ENCODE results near the gene LRRC49.
"Not testable (repeated sequence)": the region's sequence is repeated elsewhere in the genome, so short reads cannot be mapped to it uniquely, and the experiment has no call there.

LRRC49 gene

DNA sequence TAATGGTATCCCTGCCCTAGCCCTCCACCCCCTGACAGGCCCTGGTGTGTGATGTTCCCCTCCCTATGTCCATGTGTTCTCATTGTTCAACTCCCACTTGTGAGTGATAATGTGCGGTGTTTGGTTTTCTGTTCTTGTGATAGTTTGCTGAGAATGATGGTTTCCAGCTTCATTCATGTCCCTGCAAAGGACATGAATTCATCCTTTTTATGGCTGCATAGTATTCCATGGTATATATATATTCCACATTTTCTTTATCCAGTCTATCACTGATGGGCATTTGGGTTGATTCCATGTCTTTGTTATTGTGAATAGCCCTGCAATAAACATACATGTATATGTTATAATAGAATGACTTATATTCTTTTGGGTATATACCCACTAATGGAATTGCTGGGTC is 142.9 kb downstream of the LRRC49 start:
- H3K9me3 Mint-ChIP-seq; H3K36me3 Mint-ChIP-seq (ENCODE audit: insufficient read depth); ATAC-seq (replicated peaks; ENCODE audit: extremely low read depth, poor library complexity, severe bottlenecking); H3K4me1 Mint-ChIP-seq; H3K4me3 Mint-ChIP-seq; DNase-seq (ENCODE audit: low spot score in 2 of 2); H3K27ac Mint-ChIP-seq (ENCODE audit: low read depth): not testable (repeated sequence)
- peaks cover 74% of the 10 kb centered on the region for H3K27me3 Mint-ChIP-seq

DNA sequence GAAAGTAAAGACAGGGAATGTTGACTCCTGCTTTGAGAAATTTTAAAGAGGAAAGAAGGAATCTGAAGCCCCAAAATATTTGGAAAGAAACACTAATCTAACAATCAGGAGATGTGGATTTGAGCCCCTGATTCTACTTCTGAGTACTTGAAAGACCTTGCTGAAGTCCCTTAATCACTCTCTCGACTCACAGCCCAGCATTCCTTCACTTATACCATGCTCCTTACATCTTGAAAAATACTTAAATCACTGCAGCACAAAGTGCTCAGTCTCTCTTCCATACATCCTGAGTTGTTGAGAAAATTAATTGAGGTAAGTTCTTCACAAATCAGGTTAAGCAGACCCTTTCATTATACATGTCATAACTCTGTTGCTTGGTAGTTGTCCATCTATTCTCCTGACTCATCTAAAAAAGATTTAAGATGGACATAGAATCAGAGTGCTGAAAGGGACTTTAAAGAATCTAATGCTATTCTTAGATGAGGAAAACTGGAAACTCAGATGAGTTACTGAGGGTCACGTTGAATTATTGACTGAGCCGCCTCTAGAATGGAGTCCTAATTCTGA is 149.8 kb downstream of the LRRC49 start:
- ATAC-seq (replicated peaks; ENCODE audit: extremely low read depth, poor library complexity, severe bottlenecking) (no peak), DNase-seq (ENCODE audit: low spot score in 2 of 2) (no peak)
- no peaks in the 10 kb centered on the region for H3K4me1 Mint-ChIP-seq
- no peak overlapping the region for H3K4me3 Mint-ChIP-seq
- no peak overlapping the region for H3K27ac Mint-ChIP-seq (ENCODE audit: low read depth)
- H3K27me3 Mint-ChIP-seq: peaks cover 41% of the 10 kb centered on the region
- H3K9me3 Mint-ChIP-seq: no peaks in the 10 kb centered on the region
- H3K36me3 Mint-ChIP-seq (ENCODE audit: insufficient read depth): no peaks in the 10 kb centered on the region

DNA sequence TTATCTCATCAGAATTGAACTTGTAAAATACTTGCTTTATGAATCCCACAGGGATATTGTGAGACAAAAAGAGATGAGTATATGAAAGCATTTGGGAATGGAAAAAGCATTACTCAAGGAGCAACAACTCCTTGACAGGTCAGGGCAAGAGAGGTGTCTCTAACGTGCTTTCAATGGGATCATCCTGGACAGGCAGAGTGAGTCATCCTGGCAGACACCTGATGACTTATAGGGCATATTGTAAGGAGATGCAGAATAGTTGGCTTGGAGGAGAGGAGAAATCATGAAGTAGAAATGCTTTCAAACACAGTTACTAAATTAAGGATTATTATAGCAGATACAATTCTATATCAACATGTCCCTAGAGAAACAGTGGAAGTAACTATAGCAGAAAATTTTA is 150.7 kb downstream of the LRRC49 start:
- no peak overlapping the region for H3K4me3 Mint-ChIP-seq
- H3K36me3 Mint-ChIP-seq (ENCODE audit: insufficient read depth): no peaks in the 10 kb centered on the region
- no peaks in the 10 kb centered on the region for H3K9me3 Mint-ChIP-seq
- peaks cover 35% of the 10 kb centered on the region for H3K27me3 Mint-ChIP-seq
- no peak overlapping the region for H3K27ac Mint-ChIP-seq (ENCODE audit: low read depth)
- DNase-seq (ENCODE audit: low spot score in 2 of 2) (no peak), ATAC-seq (replicated peaks; ENCODE audit: extremely low read depth, poor library complexity, severe bottlenecking) (no peak)
- no peaks in the 10 kb centered on the region for H3K4me1 Mint-ChIP-seq

DNA sequence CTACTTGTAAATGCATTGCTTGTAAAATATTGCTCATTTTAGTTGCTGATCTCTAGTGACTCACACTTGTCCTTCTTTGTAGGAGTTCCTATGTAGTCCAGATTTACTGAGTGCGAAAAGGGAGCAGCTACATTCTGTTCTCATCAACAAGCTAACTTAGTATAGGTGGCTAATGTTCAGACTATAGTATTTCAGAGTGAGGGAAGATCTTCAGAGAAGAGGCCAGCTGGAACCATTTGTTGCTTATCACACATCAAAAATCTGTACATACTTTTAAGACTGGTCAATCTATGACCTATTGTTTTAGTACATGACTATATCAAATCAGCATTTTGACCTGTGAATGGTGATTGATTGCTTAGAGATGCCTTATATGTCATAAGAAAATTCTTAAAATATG is 151.4 kb downstream of the LRRC49 start:
- no peak for ATAC-seq (replicated peaks; ENCODE audit: extremely low read depth, poor library complexity, severe bottlenecking)
- H3K36me3 Mint-ChIP-seq (ENCODE audit: insufficient read depth): no peaks in the 10 kb centered on the region
- no peak overlapping the region for H3K4me3 Mint-ChIP-seq
- H3K27ac Mint-ChIP-seq (ENCODE audit: low read depth): no peak overlapping the region
- peaks cover 35% of the 10 kb centered on the region for H3K27me3 Mint-ChIP-seq
- no peaks in the 10 kb centered on the region for H3K9me3 Mint-ChIP-seq
- DNase-seq (ENCODE audit: low spot score in 2 of 2): no peak
- no peaks in the 10 kb centered on the region for H3K4me1 Mint-ChIP-seq

DNA sequence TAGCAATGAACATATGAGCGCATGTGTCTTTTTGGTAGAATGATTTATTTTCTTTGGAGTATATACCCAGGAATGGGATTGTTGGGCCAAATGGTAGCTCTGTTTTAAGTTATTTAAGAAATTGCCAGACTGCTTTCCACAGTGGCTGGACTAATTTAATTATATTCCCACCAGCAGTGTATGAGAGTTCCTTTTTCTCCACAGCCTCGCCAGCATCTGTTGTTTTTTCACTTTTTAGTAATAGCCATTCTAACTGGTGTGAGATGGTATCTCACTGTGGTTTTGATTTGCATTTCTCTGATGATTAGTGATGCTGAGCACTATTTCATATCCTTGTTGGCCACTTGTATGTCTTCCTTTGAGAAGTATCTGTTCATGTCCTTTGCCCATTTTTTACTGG is 153.5 kb downstream of the LRRC49 start:
- not testable (repeated sequence) for H3K27ac Mint-ChIP-seq (ENCODE audit: low read depth); DNase-seq (ENCODE audit: low spot score in 2 of 2); ATAC-seq (replicated peaks; ENCODE audit: extremely low read depth, poor library complexity, severe bottlenecking); H3K4me3 Mint-ChIP-seq; H3K4me1 Mint-ChIP-seq; H3K36me3 Mint-ChIP-seq (ENCODE audit: insufficient read depth); H3K9me3 Mint-ChIP-seq
- H3K27me3 Mint-ChIP-seq: peaks cover 34% of the 10 kb centered on the region

DNA sequence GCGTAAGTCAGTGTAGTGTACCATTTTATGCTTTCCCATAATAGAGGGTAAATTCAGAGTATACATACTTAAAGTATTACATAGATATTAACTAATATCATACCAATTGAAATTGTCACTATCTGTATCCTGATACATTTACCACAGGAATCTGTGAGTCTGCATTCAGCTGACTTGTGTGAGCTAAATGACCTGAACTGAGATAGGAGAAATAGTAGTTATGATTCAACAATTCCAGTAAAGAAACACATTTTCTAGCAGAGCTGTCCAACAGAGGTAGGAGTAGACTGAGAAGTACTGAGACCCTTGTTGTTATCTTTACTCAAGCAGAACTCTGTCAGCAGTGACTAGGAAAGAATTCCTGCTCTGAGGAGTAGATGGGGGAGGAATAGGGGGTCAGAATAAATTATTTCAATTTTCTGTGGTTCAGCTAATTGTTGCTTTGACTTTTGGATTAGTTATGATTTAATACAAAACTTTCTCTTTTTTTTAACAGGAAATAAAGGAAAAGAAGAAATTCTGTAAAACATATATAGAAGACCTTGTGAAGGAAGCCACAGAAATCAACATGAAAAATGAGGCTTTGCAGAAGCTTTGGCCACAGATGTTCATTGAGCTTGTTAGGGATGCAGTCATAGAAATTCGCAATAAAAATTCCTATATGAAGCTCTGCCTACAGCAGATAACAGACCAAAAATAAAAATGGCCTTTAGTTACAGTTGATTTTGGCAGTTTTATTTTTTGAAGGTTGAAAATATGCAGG is 156.5 kb downstream of the LRRC49 start:
- no peaks in the 10 kb centered on the region for H3K9me3 Mint-ChIP-seq
- H3K4me3 Mint-ChIP-seq: no peak overlapping the region
- DNase-seq (ENCODE audit: low spot score in 2 of 2) (no peak), ATAC-seq (replicated peaks; ENCODE audit: extremely low read depth, poor library complexity, severe bottlenecking) (no peak)
- peaks cover 55% of the 10 kb centered on the region for H3K27me3 Mint-ChIP-seq
- H3K36me3 Mint-ChIP-seq (ENCODE audit: insufficient read depth): no peaks in the 10 kb centered on the region
- H3K4me1 Mint-ChIP-seq: no peaks in the 10 kb centered on the region
- H3K27ac Mint-ChIP-seq (ENCODE audit: low read depth): no peak overlapping the region

DNA sequence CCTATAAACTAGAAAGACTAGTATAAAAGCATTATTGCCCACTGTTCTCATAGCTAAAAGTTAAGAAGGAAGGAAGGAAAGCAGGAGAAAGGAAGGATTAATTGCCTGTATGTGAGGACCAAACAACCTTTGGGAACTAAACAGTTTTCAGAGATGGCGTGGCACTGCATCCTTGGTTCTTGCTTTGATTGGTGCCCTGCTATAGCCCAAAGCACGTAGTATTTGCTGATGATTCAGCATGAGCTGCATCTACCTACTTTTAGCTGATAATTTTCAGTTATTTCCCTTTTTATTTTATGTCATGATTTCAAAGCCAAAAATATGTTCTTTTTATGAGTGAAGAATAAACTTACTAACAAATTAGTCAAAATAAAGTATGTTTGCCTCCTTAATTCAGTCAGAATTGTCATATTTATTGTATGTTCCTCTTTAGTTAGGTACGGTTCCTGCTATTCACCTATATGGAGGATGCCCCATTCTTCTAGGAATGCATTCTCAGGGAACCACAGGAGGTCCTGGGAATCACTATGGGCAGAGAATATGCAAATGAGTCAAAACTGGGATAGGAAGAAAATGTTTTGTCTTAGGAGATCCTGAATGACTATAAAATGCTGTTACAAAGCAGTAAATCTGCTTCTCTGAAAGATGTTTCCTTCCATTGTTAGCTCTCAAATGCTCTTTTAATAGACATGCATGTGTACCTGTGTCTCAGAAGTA is 157.2 kb downstream of the LRRC49 start:
- H3K27me3 Mint-ChIP-seq: peaks cover 63% of the 10 kb centered on the region
- no peaks in the 10 kb centered on the region for H3K36me3 Mint-ChIP-seq (ENCODE audit: insufficient read depth)
- H3K27ac Mint-ChIP-seq (ENCODE audit: low read depth): no peak overlapping the region
- ATAC-seq (replicated peaks; ENCODE audit: extremely low read depth, poor library complexity, severe bottlenecking): no peak
- no peak overlapping the region for H3K4me3 Mint-ChIP-seq
- H3K4me1 Mint-ChIP-seq: no peaks in the 10 kb centered on the region
- DNase-seq (ENCODE audit: low spot score in 2 of 2): no peak
- no peaks in the 10 kb centered on the region for H3K9me3 Mint-ChIP-seq

DNA sequence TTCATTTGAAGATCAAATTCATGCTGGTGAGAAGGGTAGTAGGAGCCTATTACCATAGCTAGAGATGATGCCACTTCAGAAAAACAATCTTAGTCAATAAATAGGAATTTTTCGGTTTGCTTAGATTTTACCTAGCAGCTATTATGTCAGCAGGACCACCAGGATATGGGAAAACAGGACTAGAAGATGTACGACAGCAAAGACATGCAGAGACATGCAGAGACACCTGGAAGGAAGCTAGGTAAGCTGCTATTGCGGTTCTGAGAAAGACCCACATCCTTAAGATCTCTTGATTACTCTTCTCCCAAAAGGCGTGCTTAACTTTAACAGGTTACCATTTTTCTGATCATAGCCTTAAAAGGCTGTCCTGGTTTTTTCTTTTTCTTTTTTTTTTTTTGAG is 157.8 kb downstream of the LRRC49 start:
- H3K4me1 Mint-ChIP-seq: no peaks in the 10 kb centered on the region
- ATAC-seq (replicated peaks; ENCODE audit: extremely low read depth, poor library complexity, severe bottlenecking) (no peak), DNase-seq (ENCODE audit: low spot score in 2 of 2) (no peak)
- H3K27ac Mint-ChIP-seq (ENCODE audit: low read depth): no peak overlapping the region
- H3K9me3 Mint-ChIP-seq: no peaks in the 10 kb centered on the region
- peaks cover 66% of the 10 kb centered on the region for H3K27me3 Mint-ChIP-seq
- no peak overlapping the region for H3K4me3 Mint-ChIP-seq
- H3K36me3 Mint-ChIP-seq (ENCODE audit: insufficient read depth): no peaks in the 10 kb centered on the region

DNA sequence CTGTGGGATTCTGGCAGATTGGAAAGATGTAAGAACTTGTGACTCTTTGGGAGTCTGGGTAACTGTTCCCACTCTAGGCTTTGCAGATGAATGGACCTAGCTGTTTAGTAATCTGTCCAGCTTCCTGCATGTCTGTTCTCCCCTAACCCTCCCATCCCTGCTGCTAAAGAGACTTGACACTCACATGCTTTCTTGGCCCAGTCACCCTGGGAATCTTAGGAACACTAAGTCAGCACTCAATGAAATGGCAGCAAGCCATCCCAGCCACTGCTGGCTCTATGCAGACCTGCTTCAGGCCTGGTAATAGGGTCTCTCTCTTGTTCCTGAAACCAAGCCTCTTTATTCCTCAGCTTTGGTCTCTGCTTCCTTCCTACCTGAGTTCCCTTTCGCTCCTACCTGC is 158.9 kb downstream of the LRRC49 start:
- no peak for ATAC-seq (replicated peaks; ENCODE audit: extremely low read depth, poor library complexity, severe bottlenecking)
- Mint-ChIP-seq H3K36me3 (ENCODE audit: insufficient read depth) (no peaks in the 10 kb centered on the region), H3K4me3 (no peak overlapping the region), H3K4me1 (no peaks in the 10 kb centered on the region), H3K27me3 (peaks cover 63% of the 10 kb centered on the region), H3K27ac (ENCODE audit: low read depth) (no peak overlapping the region), H3K9me3 (no peaks in the 10 kb centered on the region)
- DNase-seq (ENCODE audit: low spot score in 2 of 2): no peak

DNA sequence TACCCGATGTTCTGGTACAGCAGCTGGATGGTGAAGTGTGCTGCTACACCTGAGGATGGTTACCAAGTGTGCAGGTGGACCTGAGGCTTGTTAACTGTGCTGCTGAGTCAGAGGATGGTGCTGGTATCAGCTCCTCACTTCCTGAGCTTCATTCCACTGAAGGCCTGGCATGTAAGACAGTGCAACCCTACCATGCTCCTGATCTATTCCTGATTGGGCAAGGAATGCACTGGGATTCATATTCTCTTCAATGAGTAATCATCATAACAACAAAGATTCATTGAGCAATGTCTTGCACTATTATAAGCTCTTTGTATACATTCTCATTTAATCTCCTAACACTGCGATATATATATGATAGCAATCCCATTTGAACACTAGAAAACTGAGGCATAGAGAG is 159.7 kb downstream of the LRRC49 start:
- H3K27me3 Mint-ChIP-seq: peaks cover 55% of the 10 kb centered on the region
- H3K4me1 Mint-ChIP-seq: no peaks in the 10 kb centered on the region
- H3K4me3 Mint-ChIP-seq: no peak overlapping the region
- ATAC-seq (replicated peaks; ENCODE audit: extremely low read depth, poor library complexity, severe bottlenecking) (no peak), DNase-seq (ENCODE audit: low spot score in 2 of 2) (no peak)
- no peak overlapping the region for H3K27ac Mint-ChIP-seq (ENCODE audit: low read depth)
- no peaks in the 10 kb centered on the region for H3K36me3 Mint-ChIP-seq (ENCODE audit: insufficient read depth)
- no peaks in the 10 kb centered on the region for H3K9me3 Mint-ChIP-seq

DNA sequence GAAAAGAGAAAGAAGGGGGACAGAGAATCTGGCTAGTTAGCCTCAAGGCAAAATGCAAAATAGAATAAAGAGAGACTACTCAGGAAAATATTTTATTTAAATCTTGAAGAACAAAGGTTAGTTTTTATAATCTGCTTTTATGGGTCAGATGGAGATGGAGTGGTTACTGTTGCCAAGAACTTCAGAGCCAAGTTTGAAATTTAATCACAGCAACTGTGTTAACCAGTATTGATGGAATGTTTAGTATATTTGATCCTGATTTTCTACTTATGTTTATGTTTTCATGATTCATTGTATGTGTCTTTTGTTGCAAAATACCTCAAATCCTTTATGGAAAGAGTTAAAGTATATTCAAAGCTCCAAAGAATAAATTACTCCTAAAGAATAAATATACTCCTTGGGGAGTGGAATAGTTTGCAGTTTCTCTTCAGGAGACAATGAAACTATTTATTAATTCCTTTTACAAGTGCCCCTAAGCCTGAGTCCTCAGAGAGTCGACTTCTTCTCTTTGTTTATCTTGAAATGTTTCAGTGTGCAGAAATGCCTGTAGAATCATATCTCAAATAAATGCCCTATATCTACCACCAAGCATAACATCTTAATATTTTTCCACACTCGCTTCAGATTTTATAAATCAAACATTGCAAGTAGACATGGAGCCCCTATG is 161.8 kb downstream of the LRRC49 start:
- Mint-ChIP-seq H3K4me3 (no peak overlapping the region), H3K4me1 (no peaks in the 10 kb centered on the region), H3K27me3 (peaks cover 46% of the 10 kb centered on the region), H3K36me3 (ENCODE audit: insufficient read depth) (no peaks in the 10 kb centered on the region), H3K27ac (ENCODE audit: low read depth) (no peak overlapping the region), H3K9me3 (no peaks in the 10 kb centered on the region)
- DNase-seq (ENCODE audit: low spot score in 2 of 2) (no peak), ATAC-seq (replicated peaks; ENCODE audit: extremely low read depth, poor library complexity, severe bottlenecking) (no peak)

DNA sequence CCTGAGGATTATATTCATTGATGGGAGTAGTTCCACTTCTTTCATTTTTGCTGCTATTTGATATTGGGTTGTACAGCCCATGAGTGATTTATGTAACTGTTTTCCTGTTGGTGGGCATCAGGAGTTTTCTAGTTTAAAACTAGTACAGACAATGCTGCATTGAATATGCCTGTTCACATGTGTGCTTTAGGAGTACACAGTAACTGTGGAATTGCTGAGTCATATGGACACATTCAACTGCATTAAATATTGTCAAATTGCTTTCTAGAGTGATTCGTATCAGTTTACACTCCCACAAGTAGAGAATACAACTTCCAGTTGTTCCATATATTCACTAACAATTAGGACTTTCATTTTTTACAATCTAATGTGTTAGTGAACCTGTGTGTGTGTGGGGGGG is 162.8 kb downstream of the LRRC49 start:
- H3K27me3 Mint-ChIP-seq: peaks cover 46% of the 10 kb centered on the region
- H3K4me1 Mint-ChIP-seq: no peaks in the 10 kb centered on the region
- ATAC-seq (replicated peaks; ENCODE audit: extremely low read depth, poor library complexity, severe bottlenecking) (no peak), DNase-seq (ENCODE audit: low spot score in 2 of 2) (no peak)
- no peaks in the 10 kb centered on the region for H3K36me3 Mint-ChIP-seq (ENCODE audit: insufficient read depth)
- H3K4me3 Mint-ChIP-seq: no peak overlapping the region
- no peaks in the 10 kb centered on the region for H3K9me3 Mint-ChIP-seq
- no peak overlapping the region for H3K27ac Mint-ChIP-seq (ENCODE audit: low read depth)

DNA sequence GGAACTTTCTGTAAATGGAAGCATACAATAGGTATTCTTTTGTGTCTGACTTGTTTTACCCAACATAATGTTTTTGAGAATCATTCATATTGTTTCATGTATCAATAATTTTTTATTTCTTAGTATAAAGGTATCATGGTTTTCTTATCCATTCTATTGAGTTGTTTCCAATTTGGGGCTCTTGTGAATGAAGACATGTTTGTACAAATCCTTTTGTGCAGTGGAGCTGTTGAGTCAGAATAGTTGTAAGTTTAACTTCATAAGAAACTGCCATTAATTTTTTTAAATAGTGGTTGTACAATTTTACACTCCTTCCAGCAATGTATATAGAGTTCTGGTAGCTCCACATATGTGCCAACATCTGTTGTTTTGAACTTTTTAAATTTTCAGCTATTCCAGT is 163.5 kb downstream of the LRRC49 start:
- DNase-seq (ENCODE audit: low spot score in 2 of 2): no peak
- H3K4me1 Mint-ChIP-seq: no peaks in the 10 kb centered on the region
- no peaks in the 10 kb centered on the region for H3K9me3 Mint-ChIP-seq
- no peak overlapping the region for H3K4me3 Mint-ChIP-seq
- no peaks in the 10 kb centered on the region for H3K36me3 Mint-ChIP-seq (ENCODE audit: insufficient read depth)
- no peak overlapping the region for H3K27ac Mint-ChIP-seq (ENCODE audit: low read depth)
- H3K27me3 Mint-ChIP-seq: peaks cover 52% of the 10 kb centered on the region
- ATAC-seq (replicated peaks; ENCODE audit: extremely low read depth, poor library complexity, severe bottlenecking): no peak
